GM18868 (cell line): ENCODE data around the gene ASTN1.

Experiments
- ATAC-seq: cut with Tn5 transposase; IDR thresholded peaks from one replicate; pipeline ENCODE4 v1.9.1; 2021; ENCODE audit warnings: mild to moderate bottlenecking, moderate library complexity; ENCODE audit not compliant: unreplicated experiment

Gene ASTN1

DNA sequence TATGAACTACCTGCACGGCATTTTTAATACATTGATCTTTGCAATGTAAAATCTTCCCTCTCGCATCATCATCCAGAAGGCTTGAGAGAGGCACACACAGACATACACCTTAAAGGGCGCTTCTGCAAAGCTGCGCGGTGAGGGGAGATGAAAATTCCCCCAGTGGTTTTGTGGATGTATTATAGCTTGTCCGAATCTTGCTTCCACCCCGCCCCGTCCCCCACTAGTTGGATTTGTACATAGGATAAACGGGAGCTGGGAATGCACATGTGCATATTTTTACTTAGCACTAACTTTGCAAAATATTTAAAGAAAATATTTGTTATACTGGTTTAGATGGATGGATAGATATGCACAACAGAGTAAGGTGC lies 542 bp upstream of the ASTN1 start:
- ATAC-seq, result no peak

DNA sequence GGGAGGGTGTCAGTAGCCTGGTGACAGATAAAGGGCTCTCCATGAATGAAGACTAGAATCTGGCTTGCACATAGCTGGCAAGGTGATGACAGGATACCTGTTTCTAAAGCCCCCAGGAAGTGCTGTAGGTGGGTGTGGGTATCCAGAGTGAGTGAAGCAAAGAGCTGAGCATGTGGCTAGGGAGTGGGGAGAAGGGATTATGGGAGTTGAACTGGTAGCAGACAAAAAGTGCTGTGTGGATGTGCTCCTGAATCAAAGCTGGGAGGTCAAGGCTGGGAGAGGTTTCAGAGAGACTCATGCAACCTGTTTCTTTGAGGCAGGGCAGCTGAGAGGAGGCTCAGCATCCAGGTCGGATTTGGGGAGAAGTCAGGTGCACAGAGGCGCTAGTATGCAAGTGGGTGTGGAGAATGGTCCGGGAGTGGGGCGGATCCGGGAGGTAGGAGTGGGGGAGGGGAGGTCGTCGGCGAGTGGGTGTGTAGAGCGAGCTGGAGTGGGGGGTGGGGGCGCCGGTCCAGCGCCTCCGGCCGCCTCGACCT lies 600 bp downstream of the ASTN1 start:
- no peak for ATAC-seq

DNA sequence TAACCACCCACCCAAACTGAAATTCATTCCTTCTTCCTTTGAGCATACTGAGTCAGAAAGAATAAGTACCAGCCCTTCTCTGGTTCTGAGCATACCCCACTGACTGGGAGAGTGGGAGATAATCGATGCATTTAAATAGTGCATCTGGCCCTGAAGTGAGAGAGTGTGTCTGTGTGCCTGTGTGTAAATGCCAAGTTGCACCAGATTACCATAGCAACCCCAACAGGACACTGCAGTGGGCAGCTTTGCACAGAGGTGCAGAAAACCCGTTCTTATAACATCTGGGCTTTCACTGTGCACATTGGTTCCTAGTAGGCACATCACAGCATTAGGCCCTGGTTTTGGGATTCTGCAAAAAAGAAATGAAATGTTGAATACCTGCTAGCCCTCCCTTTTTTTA lies 2.3 kb downstream of the ASTN1 start:
- no peak for ATAC-seq

DNA sequence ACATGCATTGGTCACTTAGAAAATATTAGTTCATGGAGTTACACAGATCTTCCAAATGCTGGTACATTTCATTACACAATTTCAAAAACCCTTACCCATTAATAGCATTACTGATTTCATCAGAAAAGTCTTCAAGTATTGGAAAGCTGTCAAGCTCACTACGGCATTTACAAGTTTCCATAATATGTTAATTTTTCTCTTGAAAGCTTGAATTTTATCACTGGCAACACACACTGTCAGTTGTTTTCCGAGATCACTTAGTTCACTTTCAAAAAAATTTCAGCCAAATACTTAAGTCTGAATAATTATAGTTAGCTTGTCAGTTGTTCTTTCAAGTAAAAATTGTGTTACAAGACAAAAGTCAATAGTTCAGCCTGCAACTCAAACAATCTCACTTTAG lies 18.0 kb downstream of the ASTN1 start:
- ATAC-seq, result no peak

DNA sequence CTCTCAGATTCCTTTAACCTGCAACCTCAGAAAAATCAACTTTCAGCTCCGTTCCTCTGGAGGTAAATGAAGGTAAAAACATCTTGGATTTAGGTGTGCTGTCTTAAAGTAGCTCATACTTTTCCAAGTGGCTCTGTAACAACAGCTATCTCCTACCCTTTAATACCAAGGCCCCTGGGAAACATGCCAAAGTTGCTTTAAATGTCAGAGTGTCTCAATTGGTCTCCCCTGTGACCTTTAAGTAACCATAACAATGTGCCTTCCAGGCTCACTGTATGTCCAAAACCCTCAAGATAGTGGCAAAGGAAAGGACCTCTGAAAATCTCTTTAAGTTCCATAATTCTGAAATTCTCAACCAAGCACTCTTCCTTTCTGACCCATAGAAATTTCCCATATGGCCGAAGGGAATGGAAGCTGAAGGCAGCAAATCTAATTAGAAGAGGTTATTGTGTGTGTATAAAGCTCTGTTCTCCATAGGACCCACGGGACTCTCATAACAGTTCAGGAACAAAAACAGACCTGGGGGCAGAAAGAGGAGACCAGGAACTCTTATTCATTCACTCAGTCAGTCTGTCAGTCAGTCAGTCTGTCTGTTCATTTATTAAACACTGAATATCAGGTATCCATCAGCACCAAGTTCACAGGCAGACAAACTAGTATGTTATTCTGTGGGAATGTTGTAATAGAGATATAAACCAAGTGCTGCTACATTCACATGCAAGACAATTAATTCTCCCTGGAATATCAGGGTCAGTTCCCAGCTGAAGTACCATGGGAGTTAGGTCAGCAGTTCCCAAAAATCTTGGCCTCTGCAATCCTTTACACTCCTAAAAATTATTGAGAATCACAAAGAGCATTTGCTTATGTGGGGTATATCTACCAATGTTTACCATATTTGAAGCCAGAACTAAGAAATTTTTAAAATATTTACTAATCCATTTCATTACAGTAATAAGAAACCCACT lies 19.1 kb downstream of the ASTN1 start:
- no peak for ATAC-seq

DNA sequence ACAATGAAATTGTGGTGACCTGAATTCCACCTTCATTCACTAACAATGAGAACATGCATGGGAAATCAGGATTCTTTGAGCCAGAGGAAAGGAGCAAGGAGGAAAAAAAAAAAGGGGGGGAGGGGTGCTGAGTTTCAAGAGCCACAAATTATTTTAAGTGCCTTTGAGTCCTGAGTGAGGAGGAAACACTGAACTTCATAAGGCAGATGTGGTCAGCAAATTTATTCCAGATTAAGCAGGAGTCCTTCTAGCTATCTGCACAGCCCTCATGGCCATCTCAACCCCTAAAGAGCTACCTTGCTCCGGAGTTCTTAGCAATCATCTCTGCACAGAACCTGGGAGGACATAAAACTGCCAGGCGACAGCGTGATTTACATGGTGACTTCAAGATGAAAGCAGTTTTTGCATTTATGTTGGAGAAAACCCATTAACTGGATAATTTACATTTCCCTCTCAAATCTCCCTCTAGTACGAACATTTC lies 21.7 kb downstream of the ASTN1 start:
- no peak for ATAC-seq

DNA sequence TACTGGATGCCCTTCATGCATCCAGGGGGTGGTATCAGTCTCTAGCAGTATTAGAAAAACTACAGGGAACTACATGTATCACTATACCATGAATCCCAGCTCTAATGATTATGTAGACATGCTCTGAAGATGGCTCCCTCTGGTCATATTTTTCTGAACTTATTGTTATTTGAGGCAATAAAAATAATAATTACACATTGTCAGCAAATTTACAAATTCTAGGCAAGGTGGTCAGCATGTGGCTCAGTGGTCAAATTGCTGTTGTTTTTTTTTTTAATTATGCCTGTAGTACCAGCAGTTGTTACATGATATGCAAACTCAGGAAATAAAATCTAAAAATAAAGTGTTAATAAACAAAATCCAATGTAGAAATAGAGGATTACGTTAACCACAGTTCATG lies 22.5 kb downstream of the ASTN1 start:
- no peak for ATAC-seq

DNA sequence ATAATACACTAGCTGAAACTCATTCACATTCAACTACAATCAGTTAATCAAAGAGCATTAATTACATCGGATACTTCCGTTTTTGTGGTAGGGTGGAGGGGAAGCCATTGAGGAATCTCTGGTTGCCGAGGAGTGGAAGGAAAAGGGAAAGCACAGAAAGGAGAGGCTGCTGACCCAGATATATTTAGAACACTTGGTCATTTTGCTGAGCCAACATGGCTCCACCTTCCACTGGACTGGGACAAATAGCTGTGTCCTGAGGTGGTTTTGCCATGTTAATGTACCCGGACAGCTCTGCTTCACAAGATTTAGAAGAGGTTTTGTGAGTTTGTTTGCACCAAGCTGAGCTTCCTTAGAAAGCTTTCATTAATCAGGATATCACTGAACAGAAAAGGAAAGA lies 26.2 kb downstream of the ASTN1 start:
- ATAC-seq, result no peak

DNA sequence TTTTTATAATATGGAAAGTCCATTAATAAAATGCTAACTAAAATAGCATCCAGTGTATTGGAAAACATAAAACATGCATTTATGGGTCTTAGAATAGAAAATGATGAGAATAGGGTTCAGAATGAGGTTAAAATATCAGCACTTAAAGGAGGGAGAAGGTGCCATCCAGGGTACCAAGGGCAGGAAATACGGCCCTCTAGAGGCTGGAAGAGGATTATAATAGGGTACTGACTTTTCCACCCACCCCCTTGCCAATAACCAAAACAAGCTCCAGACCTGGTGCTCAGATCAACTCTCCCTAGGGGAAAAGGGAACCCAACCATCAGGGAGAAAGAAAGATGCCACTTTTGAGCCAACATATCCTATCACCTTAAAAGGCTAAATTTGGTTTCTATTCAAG lies 26.7 kb downstream of the ASTN1 start:
- ATAC-seq, result no peak

DNA sequence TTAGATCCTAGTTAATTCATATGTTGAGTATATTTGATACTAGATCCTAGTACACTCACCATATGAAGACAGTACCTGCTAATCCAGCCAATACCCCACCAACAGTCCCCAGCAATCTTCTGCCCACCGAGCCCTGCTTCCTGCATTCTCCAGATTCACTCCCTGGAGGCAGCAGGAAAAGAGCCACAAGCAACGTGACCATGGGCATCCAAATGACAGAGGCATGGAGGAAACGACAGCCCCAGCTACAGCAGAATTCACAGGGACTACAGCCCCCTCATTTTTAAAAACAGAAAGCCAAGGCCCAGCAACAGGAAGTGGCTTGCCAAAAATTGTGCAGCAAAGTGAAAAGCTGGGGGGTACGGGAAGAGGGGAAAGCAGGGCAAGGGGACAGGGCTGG lies 29.3 kb downstream of the ASTN1 start:
- no peak for ATAC-seq

DNA sequence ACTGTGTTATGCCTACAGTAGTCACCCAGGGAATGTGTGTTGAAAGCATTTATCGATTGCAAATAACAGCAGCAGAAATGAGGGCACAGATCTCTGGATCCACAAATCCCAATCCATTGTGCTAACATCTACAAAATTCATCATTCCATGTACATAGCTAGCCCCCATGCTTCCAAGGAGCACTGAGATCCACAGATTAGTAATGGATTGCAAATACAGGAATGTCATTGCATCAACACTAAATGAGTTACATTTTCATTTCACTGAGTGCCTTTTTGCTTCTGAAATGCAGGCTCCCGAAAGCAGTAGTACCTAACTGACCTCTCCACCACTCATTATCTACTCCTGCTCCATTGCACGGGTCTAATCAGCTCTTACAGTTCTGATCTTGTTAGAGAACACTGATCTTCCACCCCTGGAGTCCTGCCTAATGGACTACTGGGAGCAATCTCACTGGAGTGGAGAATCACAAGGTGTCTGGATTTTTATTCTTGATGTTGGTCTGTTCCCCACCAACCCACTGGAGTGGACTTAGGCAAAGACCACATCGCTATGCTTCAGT lies 30.5 kb downstream of the ASTN1 start:
- no peak for ATAC-seq

DNA sequence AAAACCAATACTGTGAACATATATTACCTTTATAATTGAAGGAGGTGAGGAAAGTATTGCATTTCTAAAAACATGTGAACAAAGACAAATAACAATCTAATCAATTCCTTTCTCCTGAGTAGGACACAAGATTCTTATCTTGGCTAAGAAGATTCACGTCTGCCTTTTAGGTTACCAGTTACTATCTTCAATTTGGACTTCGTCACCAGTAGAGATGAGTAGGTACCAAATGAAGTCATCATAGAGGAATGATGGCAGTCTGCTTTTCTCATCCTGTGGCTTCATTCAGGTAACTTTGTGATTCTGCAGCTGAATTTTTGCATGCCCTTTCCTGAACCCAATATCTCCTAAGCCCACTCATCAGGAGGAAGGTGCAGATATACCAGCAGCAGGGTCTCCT lies 32.4 kb downstream of the ASTN1 start:
- ATAC-seq, result no peak

DNA sequence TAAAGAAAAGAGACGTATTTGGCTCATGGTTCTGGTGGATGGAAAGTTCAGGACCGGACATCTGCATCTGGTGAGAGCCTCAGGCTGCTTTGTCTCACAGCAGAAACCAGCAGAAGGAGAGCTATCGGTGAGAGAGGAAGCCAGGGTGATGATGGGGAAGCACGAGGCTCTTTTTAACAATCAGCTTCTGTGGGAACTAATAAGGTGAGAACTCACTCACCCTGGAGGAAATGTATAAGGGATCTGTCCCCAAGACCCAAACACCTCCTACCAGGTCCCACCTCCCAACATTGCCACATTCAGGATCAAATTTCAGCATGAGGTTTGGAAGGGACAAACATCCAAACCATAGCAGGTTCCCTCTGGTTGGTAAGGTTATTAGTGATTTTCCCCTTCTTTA lies 32.8 kb downstream of the ASTN1 start:
- ATAC-seq, result no peak

DNA sequence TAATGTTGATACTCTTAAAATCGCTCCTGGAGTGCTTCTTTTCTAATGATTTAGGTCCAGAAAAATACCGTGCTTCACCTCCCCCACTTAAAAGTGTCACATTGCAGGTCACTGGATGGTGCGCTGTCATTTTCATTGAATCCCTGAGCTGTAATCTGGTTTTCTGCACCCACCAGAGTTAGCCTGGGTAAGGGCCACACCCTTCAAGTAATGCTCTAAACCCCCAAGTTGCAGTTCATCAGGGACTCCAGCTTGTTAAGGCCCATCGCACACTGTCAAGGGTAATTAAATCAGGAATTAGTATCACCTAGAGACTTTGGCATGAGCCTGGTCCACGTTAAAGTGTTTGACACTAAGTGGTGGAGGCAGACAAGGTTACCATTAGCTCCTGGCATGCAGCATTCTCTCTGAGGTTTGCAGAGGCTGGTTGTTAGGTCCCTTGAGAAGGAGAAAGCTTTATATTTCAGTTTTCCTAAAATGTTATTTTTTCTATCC lies 34.0 kb downstream of the ASTN1 start:
- ATAC-seq, result no peak

DNA sequence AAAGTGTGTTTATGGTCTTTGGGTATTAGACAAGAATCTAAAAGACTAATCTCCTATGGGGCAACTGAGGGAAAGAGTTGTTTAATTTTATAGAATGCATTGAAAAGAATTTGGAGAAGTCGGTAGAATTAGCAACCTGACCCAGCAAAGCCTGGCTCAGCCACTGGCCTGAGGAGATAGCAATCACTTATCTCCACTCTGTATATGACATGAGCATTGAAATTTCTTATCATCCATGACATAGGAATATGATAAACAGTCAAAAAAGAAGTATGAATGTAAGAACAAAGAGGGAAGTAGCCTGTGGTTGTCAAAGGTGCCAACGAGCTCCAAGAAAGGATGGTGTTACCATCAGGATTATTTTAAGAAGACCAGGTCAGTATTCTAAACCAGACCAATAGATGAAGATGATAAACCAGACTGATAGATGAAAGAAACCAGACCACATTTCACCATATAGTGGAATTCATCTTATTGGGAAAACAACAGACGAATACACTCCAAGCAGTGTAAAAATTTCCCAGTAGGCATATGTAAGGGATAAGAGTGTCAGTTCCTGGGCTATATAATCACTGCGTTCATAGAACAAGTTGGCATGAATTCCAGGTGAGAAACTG lies 35.7 kb downstream of the ASTN1 start:
- ATAC-seq, result no peak

DNA sequence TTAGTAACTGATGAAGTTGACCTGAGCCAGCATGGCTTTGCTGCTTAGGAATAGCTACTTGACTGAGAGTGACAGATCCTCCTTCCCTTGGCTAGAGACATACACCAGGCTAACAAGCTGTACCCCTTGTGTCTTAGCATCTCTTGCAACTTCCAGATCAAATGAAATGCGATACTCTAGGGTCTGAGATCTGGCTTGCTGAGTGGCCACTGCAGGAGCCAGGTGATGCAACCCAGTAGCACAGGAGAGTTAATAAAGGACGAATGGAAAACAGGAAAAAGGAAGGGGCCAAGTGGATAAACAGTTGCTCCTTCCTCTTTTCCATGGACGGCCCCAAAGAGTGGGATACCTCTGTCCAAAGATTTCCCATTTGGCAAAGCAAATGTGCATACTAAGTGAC lies 38.2 kb downstream of the ASTN1 start:
- ATAC-seq, result no peak

DNA sequence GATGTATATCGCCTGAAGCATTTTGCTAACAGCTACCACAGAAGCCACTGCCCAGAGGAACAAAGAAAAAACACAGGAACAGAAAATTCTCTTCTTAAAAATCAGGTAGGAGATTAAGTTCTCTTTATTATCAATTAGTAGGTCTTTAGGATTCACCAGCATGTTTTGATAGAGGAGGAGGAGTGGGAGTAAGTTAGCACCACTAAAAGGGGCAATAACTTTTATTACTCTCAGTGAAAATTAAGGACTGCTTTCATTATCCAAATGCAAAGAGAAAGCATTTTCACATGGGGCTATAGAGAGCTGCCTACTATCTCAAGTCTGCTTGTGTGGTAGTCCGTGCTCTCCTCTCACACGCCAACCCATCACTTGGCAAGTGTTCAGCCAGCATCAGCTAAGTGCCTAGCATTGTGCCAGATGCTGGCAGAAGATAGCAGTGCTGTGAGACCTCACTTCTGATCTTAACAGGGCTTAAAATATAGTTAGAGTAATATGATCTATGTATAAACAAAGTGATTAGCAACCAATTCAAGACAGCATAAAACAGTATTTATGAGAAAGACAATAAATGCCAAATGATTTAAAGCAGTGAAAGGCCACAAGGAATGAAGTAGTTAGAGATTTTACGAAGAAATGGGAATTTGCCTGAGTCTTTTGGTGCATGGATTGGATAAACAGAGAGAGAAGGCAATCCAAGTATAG lies 39.8 kb downstream of the ASTN1 start:
- ATAC-seq, result no peak

DNA sequence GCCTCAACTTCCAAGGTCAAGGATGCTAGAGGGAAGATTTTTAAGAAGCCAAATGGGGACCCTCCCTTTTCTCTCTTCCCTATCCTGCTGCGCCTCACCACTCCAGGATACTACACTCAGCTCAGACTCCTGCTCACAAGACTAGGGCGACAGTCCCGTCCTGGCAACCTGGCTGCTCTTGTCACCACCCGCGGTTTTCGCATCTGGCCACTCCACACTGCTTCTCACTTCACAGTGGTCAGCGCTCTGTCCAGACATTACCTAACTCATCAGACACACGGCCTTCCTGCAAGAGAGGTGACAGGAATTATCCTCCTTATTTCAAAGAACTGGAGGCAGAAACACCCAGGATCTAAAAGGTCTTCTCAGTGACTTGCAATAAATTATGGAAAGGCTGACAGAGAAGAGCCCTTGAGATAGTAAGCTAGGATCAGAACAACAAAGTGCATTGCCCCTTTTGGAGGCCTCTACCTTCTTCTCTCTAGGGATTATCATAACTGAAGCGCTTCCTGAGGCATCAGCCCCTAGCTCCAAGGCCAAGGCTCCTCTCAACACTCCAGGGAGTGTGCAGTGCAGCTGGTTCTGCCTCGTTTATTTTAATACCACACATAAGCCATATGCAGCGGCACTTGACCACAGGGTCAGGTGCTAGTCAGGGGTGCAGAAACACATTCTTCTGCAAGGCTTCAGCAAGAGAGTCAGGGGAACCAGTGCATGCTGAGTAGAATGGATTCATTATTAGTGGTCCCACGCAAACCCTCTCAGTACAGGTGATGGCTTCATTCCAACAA lies 41.9 kb downstream of the ASTN1 start:
- no peak for ATAC-seq

DNA sequence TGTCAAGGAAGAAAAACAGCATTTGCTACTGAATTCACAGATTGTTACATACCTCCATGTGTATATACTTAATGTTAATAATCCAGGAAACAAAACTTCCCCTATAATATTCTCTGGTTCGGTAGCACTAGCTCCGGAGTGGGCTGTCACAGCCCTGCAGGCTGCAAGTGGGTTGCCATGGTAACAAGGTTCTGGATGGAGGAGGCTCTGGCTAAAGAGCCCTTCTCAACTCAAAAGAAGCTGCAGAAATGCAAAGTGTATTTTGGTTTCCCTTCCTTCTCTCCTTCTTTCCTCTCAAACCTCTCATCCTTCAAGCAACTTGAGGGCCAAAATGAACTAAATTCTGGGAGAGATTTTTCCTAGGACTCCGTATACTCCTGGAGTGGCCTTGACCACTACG lies 45.2 kb downstream of the ASTN1 start:
- ATAC-seq, result no peak

DNA sequence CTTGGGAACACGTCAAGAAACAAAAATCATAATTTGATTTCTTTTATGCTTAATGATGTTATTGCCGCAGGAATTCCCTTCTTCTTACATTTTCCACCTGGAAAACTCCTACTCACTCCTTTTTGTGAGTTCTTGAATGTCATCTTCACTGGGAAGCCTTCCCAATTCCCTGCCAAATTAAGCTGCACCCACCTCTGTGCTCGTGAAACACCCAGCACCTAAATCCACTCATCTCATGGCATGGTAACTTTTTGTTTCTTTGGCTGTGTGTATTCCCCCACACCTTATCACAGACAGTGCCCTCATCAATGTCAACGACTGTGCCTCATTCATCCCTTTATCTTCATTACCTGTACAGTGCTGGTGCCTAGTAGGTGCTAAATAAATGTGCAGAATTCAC lies 45.6 kb downstream of the ASTN1 start:
- no peak for ATAC-seq
